Measurements from ENCODE around the gene PER1.

Gene PER1

DNA sequence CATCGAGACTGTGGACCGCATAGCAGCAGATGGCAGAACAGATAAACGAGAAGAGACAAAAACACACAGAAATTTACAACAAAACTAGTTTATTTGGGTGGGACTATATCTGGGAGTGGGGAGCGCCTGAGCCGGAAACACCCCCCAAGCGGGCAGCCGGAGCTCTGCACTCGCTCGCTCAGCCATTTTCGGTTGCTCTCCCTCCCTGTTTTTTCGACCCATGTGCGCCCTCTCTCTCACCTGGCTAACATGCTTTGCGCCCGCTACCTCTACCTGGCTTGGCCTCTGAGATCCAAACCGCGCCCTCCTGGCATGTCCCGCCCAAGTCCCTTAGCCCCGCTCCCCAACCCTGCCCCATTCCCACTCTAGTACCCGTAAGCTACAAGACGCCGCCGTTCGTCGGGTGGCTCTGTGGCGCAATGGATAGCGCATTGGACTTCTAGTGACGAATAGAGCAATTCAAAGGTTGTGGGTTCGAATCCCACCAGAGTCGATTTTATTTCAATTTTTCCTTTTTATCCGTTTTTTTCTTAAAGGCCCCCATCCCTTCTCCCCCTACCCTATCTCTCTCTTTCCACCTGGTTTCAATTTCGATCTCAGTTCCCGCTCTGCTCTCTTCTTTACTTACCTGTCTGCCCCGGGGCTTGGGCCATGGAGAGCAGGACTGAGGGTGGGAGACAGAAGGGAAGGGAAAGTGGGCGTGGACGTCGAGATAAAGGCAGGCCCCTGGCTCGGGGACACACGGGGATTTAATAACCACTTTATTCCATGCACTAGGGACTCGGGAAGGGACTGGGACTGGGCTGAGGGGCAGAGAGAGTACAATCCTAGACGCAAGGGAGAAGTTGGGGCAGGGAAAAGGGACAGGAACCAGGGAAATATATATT, 31.4 kb downstream of the PER1 start:
- peak; percentile 76 for DNase-seq (ENCODE audit: low read depth)

DNA sequence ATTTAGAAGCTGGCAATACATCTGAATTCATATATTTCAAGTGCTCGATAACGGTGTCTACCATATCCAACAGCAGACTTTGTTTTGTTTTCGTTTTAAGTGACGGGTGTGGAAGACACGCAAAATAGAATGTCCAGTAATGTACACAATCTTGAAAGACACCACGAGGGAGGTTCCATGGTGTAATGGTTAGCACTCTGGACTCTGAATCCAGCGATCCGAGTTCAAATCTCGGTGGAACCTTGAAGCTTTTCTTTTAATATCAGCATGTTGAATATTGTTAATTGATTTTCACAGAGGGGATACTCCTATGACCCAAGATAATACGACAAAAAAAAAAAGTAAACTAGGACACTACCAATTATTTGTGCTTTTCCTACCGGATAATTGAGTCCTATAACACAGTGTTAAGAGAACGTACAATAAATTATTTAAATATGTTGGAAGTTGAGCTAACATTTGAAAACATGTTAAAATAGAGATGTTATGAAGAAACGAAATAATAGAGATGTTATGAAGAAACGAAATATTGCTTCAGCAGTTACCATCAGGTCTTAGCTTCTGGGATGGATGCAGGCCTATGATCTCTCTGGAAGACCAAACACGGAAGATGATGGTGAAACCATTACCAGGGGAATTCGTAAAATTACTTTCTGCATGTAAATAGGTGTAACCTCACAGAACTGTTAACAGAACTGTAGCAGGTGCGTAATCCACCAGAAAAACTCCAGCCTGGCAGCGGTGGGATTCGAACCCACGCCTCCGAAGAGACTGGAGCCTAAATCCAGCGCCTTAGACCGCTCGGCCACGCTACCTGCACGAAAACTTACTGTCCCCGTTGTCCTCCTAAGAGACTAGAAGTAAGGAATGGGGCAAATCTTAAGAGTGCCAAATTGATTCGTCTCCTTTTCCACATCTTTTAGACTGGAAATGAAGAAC, 32.4 kb downstream of the PER1 start:
- DNase-seq (ENCODE audit: low read depth): peak; percentile 86
- TF ChIP-seq MAX (IDR thresholded peaks at IDR 0.05; ENCODE audit: low read depth, low read length) (peak; percentile 64; the same call in 1 of the 2 replicates), CTCF (IDR thresholded peaks at IDR 0.05; ENCODE audit: low read depth, low read length) (no peak), MYC (IDR thresholded peaks at IDR 0.05; ENCODE audit: low read depth, low read length) (peak; percentile 79)
- peak overlapping the region; percentile 72 for H3K4me3 ChIP-seq (ENCODE audit: low read depth, low read length)

More for the DNA sequence above, 31.4 kb downstream of the PER1 start:
- peak overlapping the region; percentile 62 for H3K4me3 ChIP-seq (ENCODE audit: low read depth, low read length)
- TF ChIP-seq CTCF (IDR thresholded peaks at IDR 0.05; ENCODE audit: low read depth, low read length) (peak; percentile 14), MYC (IDR thresholded peaks at IDR 0.05; ENCODE audit: low read depth, low read length) (peak; percentile 51; the same call in 1 of the 2 replicates), POLR2A (IDR thresholded peaks at IDR 0.05; ENCODE audit: extremely low read depth, insufficient read length) (no peak), MAX (IDR thresholded peaks at IDR 0.05; ENCODE audit: low read depth, low read length) (peak; percentile 55)

DNA sequence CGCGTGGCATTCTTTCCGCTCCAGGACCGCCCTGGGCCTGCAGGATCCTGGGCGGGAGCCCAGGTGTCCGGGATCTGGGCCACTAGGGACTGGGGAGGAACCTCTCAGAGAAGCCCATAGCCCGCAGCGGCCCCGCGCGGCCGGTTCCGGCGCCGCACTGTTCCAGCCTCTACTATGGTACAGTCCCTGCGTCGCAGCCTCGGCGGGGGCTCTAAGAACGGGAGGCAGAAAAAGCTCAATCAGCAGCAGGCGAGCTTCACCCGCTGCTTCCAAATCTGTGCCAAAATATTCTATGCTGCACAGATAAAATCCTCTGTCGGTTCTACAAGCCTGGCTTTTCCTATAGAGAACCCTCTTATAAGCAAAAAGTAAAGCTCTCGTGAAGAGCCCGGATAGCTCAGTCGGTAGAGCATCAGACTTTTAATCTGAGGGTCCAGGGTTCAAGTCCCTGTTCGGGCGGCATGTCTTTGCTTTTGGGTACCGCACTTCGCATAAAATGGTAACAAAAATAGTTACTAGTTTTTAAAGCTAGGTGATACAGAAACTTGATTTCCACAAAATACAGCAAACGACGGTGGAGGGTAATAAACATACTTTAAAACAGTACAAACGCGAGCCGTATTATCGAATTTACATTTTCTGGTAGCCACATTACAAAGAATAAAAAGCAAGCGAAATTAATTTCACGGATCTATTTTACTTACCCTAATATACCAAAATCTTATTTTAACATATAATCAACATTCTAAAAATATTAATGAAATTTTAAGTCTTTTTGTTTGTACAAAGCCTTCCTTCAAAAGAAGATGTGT, 33.2 kb downstream of the PER1 start:
- DNase-seq (ENCODE audit: low read depth): peak; percentile 77
- peak overlapping the region; percentile 72 for H3K4me3 ChIP-seq (ENCODE audit: low read depth, low read length)
- TF ChIP-seq MYC (IDR thresholded peaks at IDR 0.05; ENCODE audit: low read depth, low read length) (no peak), MAX (IDR thresholded peaks at IDR 0.05; ENCODE audit: low read depth, low read length) (no peak), CTCF (IDR thresholded peaks at IDR 0.05; ENCODE audit: low read depth, low read length) (peak; percentile 58)

GRCh38 chr17:8117980-8118768, 34.0 kb downstream of the PER1 start, which contains the start of gene ALOXE3:
ALOXE3 (minus strand) TSS chr17:8118514; CDS start chr17:8117990, 524 bp downstream.
- H3K4me3 ChIP-seq (ENCODE audit: low read depth, low read length): peak within 1 kb of the TSS; percentile 72
- peak; percentile 24 for DNase-seq (ENCODE audit: low read depth)
- TF ChIP-seq MAX (IDR thresholded peaks at IDR 0.05; ENCODE audit: low read depth, low read length): peak; percentile 65
- no peak for TF ChIP-seq MYC (IDR thresholded peaks at IDR 0.05; ENCODE audit: low read depth, low read length)
- no peak for TF ChIP-seq CTCF (IDR thresholded peaks at IDR 0.05; ENCODE audit: low read depth, low read length)
- no peak for TF ChIP-seq POLR2A (IDR thresholded peaks at IDR 0.05; ENCODE audit: extremely low read depth, insufficient read length)

Data from NB4 (cell line).